Osteocyte (in vitro differentiated cells): ENCODE data around the gene EFCAB8. TPM values are rescaled to one million over a fixed set of nuclear protein-coding genes. Genes with fewer than 3 reads are reported as not detected.

Experiments
- DNase-seq: peaks from one replicate; pipeline ENCODE4 v3.0.0; 2021; ENCODE audit warnings: mixed read lengths; ENCODE audit not compliant: unreplicated experiment; ENCODE audit errors: extremely low spot score
- H3K27ac Mint-ChIP-seq: one replicate; pipeline ENCODE4 v1.8.0; 2021; ENCODE audit warnings: mild to moderate bottlenecking, mixed read lengths; ENCODE audit not compliant: unreplicated experiment
- H3K27me3 Mint-ChIP-seq: one replicate; pipeline ENCODE4 v1.8.0; 2021; ENCODE audit warnings: mixed read lengths; ENCODE audit not compliant: unreplicated experiment
- H3K36me3 Mint-ChIP-seq: one replicate; pipeline ENCODE4 v1.8.0; 2021; ENCODE audit warnings: mixed read lengths; ENCODE audit not compliant: unreplicated experiment
- H3K4me1 Mint-ChIP-seq: one replicate; pipeline ENCODE4 v1.8.0; 2021; ENCODE audit warnings: mixed read lengths; ENCODE audit not compliant: unreplicated experiment
- H3K4me3 Mint-ChIP-seq: one replicate; pipeline ENCODE4 v1.8.0; 2021; ENCODE audit warnings: mild to moderate bottlenecking, moderate library complexity, mixed read lengths; ENCODE audit not compliant: unreplicated experiment
- H3K9me3 Mint-ChIP-seq: one replicate; pipeline ENCODE4 v1.8.0; 2021; ENCODE audit warnings: mixed read lengths; ENCODE audit not compliant: unreplicated experiment
- CTCF ChIP-seq: fragments of 200-600 bp; sonication (generic); IDR thresholded peaks from 2 replicates; pipeline ENCODE4 v1.5.0; 2021; ENCODE audit warnings: antibody characterized with exemption, mild to moderate bottlenecking, moderate library complexity
- total RNA-seq: library from RNA; stranded (reverse); gene quantifications from 2 replicates; pipeline ENCODE4 v1.2.1, GENCODE V29; 2021

The EFCAB8 gene
- total RNA-seq, 1 donor from 2014 or later, result 0.64 TPM

GRCh38 chr20:32875673-32876072 lies 16.9 kb downstream of the EFCAB8 start:
- no peak for DNase-seq
- Mint-ChIP-seq H3K27me3 (no peaks in the 10 kb centered on the region), H3K4me3 (no peak overlapping the region), H3K36me3 (no peaks in the 10 kb centered on the region), H3K27ac (no peak overlapping the region), H3K4me1 (peaks cover 5% of the 10 kb centered on the region), H3K9me3 (no peaks in the 10 kb centered on the region)
- TF ChIP-seq CTCF, result no peak

DNA sequence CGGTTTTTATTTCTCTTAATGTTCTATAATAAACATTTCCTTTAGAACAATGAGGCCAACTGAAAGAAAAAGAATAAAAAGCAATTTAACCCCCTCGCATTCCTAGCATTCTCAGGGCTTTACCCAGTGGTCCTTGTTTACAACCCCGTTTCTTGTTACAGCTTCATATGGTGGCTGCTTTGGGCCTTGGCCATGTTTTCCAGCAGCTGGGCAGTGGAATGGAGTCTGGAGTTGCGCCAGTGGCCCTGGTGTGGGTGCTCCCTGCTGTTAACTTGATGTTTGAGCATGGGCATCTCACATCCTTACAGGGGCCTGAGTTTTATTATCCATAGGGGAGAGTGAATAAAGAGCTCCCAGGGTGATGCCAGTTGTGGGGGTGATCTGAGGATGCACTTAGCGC lies 18.8 kb downstream of the EFCAB8 start:
- Mint-ChIP-seq H3K27me3 (no peaks in the 10 kb centered on the region), H3K4me3 (no peak overlapping the region), H3K36me3 (no peaks in the 10 kb centered on the region), H3K27ac (no peak overlapping the region), H3K4me1 (peaks cover 5% of the 10 kb centered on the region), H3K9me3 (no peaks in the 10 kb centered on the region)
- TF ChIP-seq CTCF, result no peak
- DNase-seq, result no peak

- Mint-ChIP-seq H3K27ac (no peak overlapping the region), H3K27me3 (no peaks in the 10 kb centered on the region), H3K4me3 (no peak overlapping the region), H3K4me1 (peaks cover 5% of the 10 kb centered on the region), H3K9me3 (no peaks in the 10 kb centered on the region), H3K36me3 (no peaks in the 10 kb centered on the region)
- DNase-seq, result no peak
- TF ChIP-seq CTCF, result no peak
These were observed 20.1 kb downstream of the EFCAB8 start for GRCh38 chr20:32878820-32879219.

DNA sequence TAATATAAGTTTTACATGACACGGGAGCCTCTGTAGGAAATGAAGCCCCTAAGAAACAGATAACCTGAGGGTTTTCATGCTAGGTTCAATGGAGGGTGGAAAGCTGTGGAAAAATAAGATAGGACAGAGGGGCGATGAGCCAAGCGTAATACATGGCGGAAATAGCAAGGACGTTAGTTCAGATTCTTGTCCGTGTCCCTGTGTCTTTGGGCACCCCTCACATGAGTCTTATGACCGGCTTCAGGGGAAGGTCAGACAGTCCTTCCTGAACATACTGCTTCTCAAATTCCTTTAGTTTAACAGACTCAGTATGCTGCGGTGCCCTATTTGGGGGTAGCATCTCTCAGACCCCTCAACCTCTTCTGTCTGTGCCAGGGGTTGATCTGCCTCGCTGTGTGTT lies 20.8 kb downstream of the EFCAB8 start:
- no peak overlapping the region for H3K4me3 Mint-ChIP-seq
- no peaks in the 10 kb centered on the region for H3K36me3 Mint-ChIP-seq
- DNase-seq, result no peak
- peaks cover 5% of the 10 kb centered on the region for H3K4me1 Mint-ChIP-seq
- TF ChIP-seq CTCF, result no peak
- no peak overlapping the region for H3K27ac Mint-ChIP-seq
- H3K27me3 Mint-ChIP-seq, result no peaks in the 10 kb centered on the region
- H3K9me3 Mint-ChIP-seq, result no peaks in the 10 kb centered on the region

GRCh38 chr20:32880635-32881034 lies 21.9 kb downstream of the EFCAB8 start:
- Mint-ChIP-seq H3K9me3 (no peaks in the 10 kb centered on the region), H3K4me1 (peaks cover 5% of the 10 kb centered on the region), H3K36me3 (no peaks in the 10 kb centered on the region), H3K27ac (no peak overlapping the region), H3K27me3 (no peaks in the 10 kb centered on the region), H3K4me3 (no peak overlapping the region)
- DNase-seq, result no peak
- TF ChIP-seq CTCF, result no peak
